PC-9 (cell line): Measurements from ENCODE around the gene KATNIP. TPM values are rescaled to one million over a fixed set of nuclear protein-coding genes. Genes with fewer than 3 reads are reported as not detected.

ENCODE experiments used
- BruUV-seq: library from RNA; stranded (reverse); fragments of 400-500 nt; replicated peaks from 2 replicates; lab custom pipeline; 2021; lab: Mats Ljungman, UMichigan
- CTCF ChIA-PET: fragments of 300-600 bp; sonication (Branson Sonifier 250); formaldehyde crosslinking; loops from one replicate; lab custom pipeline; 2022; ENCODE audit warnings: antibody characterized with exemption; lab: Charles Lee
- POLR2A ChIA-PET: fragments of 300-600 bp; sonication (Branson Sonifier 250); formaldehyde crosslinking; loops from one replicate; lab custom pipeline; 2022; ENCODE audit warnings: antibody characterized with exemption; ENCODE audit not compliant: unreplicated experiment; lab: Charles Lee
- DNase-seq, 2 experiments: peaks; one replicate each; pipeline versions ENCODE4 v3.0.0 to v3.0.0-alpha.2; 2015 to 2022; ENCODE audit warnings: mixed read lengths in 1 of 2
- H2AFZ ChIP-seq: fragments of 200-600 bp; sonication (generic); 2 replicates; pipeline ENCODE4 v1.8.1; 2017; ENCODE audit warnings: antibody characterized with exemption
- H3F3A ChIP-seq: fragments of 200-600 bp; sonication (generic); 2 replicates; pipeline ENCODE4 v1.8.1; 2017; ENCODE audit warnings: antibody characterized with exemption, mild to moderate bottlenecking, low read depth; ENCODE audit not compliant: insufficient read depth
- H3K27ac ChIP-seq: fragments of 200-600 bp; sonication (generic); 2 replicates; pipeline ENCODE4 v1.6.1; 2016; ENCODE audit warnings: mixed run types
- H3K27me3 ChIP-seq: fragments of 200-600 bp; sonication (generic); 2 replicates; pipeline ENCODE4 v1.6.1; 2016; ENCODE audit warnings: low read depth, mixed run types; ENCODE audit not compliant: insufficient read depth
- H3K36me3 ChIP-seq: fragments of 200-600 bp; sonication (generic); 2 replicates; pipeline ENCODE4 v1.6.1; 2016; ENCODE audit warnings: low read depth, mixed run types
- H3K4me1 ChIP-seq: fragments of 200-600 bp; sonication (generic); replicated peaks from 2 replicates; pipeline ENCODE4 v1.6.1; 2016; ENCODE audit warnings: mixed run types; ENCODE audit not compliant: insufficient read depth
- H3K4me2 ChIP-seq: fragments of 200-600 bp; sonication (generic); 2 replicates; pipeline ENCODE4 v1.6.1; 2017; ENCODE audit warnings: mixed run types
- H3K4me3 ChIP-seq: fragments of 200-600 bp; sonication (generic); 2 replicates; pipeline ENCODE4 v1.6.1; 2016; ENCODE audit warnings: mixed run types
- H3K79me2 ChIP-seq: fragments of 200-600 bp; sonication (generic); 2 replicates; pipeline ENCODE4 v1.6.1; 2017; ENCODE audit warnings: low read depth, mixed run types
- H3K9me2 ChIP-seq: fragments of 200-600 bp; sonication (generic); 2 replicates; pipeline ENCODE4 v1.8.1; 2017; ENCODE audit warnings: mild to moderate bottlenecking; ENCODE audit not compliant: insufficient read depth
- H3K9me3 ChIP-seq: fragments of 200-600 bp; sonication (generic); 2 replicates; pipeline ENCODE4 v1.8.1; 2016; ENCODE audit warnings: low read depth; ENCODE audit not compliant: insufficient read depth
- H4K20me1 ChIP-seq: fragments of 200-600 bp; sonication (generic); 2 replicates; pipeline ENCODE4 v1.8.1; 2017; ENCODE audit not compliant: insufficient read depth
- EZH2 ChIP-seq: fragments of 200-600 bp; sonication (generic); IDR thresholded peaks from 2 replicates; pipeline ENCODE4 v1.8.0; 2017; ENCODE audit warnings: antibody characterized with exemption, low read depth
- intact Hi-C: fragments of 100-400 bp; cut with micrococcal nuclease; formaldehyde crosslinking; loops from one replicate; pipeline ENCODE4 v1.10.0; 2022; ENCODE audit not compliant: unreplicated experiment
- total RNA-seq: library from RNA; stranded (reverse); gene quantifications from 2 replicates; pipeline ENCODE4 v1.2.3, GENCODE V29; 2021
- TF ChIP-seq, protein P1 (sequence below): fragments of 200-600 bp; sonication (generic); conservative IDR thresholded peaks from 2 replicates; pipeline ENCODE4 v1.6.1; 2017; ENCODE audit warnings: mixed run types, antibody characterized with exemption, mild to moderate bottlenecking, moderate library complexity

The KATNIP gene
- total RNA-seq, 1 experiment from 2014 or later = 64.8 TPM

DNA sequence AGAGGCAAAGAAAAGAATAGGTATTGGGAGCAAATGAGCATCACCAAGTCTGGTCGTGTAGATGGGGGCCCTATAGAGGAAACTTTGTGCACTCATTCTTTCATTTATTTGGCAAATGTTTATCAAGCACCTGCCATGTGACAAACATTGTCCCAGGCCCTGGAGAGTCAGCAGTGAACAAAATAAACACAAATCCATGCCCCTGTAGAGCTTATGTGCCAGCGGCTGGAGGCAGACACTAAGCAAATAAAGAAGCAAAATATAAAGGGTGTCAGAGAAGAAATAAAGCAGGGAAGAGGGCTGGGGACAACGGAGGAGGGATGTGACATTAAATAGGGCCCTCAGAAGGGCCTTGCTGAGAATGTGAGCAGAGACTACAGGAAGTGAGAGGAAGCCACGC, 45.5 kb downstream of the KATNIP start:
- no TSS peak for BruUV-seq
- TF ChIP-seq, protein P1, sequence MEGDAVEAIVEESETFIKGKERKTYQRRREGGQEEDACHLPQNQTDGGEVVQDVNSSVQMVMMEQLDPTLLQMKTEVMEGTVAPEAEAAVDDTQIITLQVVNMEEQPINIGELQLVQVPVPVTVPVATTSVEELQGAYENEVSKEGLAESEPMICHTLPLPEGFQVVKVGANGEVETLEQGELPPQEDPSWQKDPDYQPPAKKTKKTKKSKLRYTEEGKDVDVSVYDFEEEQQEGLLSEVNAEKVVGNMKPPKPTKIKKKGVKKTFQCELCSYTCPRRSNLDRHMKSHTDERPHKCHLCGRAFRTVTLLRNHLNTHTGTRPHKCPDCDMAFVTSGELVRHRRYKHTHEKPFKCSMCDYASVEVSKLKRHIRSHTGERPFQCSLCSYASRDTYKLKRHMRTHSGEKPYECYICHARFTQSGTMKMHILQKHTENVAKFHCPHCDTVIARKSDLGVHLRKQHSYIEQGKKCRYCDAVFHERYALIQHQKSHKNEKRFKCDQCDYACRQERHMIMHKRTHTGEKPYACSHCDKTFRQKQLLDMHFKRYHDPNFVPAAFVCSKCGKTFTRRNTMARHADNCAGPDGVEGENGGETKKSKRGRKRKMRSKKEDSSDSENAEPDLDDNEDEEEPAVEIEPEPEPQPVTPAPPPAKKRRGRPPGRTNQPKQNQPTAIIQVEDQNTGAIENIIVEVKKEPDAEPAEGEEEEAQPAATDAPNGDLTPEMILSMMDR = no peak
- no peak for TF ChIP-seq EZH2
- Histone ChIP-seq H4K20me1 (peaks cover 15% of the 10 kb centered on the region), H3K27me3 (no peaks in the 10 kb centered on the region), H3K4me3 (no peak overlapping the region), H3K9me3 (no peaks in the 10 kb centered on the region), H3K27ac (no peak overlapping the region), H3K79me2 (no peaks in the 10 kb centered on the region), H3K9me2 (no peaks in the 10 kb centered on the region), H3F3A (no peaks in the 10 kb centered on the region), H3K4me1 (no peaks in the 10 kb centered on the region), H2AFZ (no peak overlapping the region), H3K36me3 (0 out of 2 replicates have a peak, but pooled peaks cover 4% of the 10 kb centered on the region), H3K4me2 (no peak overlapping the region)
- ChIA-PET CTCF (no interaction called here), POLR2A (no interaction called here)
- no peak for DNase-seq
- intact Hi-C loops = no loop called here

DNA sequence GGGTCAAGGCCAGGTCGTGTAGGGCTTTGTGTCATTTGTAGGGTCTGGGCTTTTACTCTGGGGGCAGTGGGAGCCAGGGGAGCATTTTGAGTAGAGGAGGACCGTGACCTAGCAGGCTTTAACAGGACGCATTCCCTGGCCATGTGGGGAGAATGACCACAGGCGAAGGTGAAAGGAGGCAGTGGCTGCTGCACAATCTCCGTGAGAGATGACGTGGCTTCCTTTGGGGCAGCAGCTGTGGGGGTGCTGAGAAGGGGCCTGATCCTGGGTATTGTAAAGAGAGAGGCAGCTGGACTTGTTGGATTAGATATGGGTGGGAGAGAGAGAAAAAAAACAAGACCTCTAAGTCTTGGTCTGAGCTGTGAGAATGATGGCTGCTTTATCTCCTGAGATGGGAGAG, 46.0 kb downstream of the KATNIP start:
- Histone ChIP-seq H3K9me3 (no peaks in the 10 kb centered on the region), H2AFZ (no peak overlapping the region), H3K36me3 (0 out of 2 replicates have a peak, but pooled peaks cover 4% of the 10 kb centered on the region), H3K27me3 (no peaks in the 10 kb centered on the region), H3K4me2 (no peak overlapping the region), H3K9me2 (no peaks in the 10 kb centered on the region), H3K27ac (no peak overlapping the region), H3K4me1 (no peaks in the 10 kb centered on the region), H3K4me3 (no peak overlapping the region), H3F3A (no peaks in the 10 kb centered on the region), H4K20me1 (peaks cover 15% of the 10 kb centered on the region), H3K79me2 (no peaks in the 10 kb centered on the region)
- DNase-seq = no peak
- TF ChIP-seq EZH2 = no peak
- ChIA-PET CTCF (no interaction called here), POLR2A (no interaction called here)
- intact Hi-C loops = no loop called here
- no TSS peak for BruUV-seq

DNA sequence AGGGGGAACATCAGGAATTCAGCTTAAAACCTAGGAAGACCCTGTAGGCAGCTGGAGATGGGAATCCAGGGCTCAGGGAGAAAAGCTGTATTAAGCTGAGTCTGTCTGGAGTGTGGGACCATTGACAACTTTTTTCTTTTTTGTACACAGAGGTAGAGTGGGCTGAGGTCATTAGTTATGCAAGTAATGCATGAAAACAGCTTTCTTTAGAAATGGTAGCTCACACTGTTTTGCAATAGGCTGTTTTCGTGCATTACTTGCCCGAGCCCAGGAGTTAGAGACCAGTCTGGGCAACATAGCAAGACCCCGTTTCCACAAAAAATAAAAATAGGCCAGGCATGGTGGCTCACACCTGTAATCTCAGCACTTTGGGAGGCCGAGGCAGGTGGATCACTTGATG, 46.5 kb downstream of the KATNIP start:
- no peaks in the 10 kb centered on the region for H3K27me3 ChIP-seq
- no peaks in the 10 kb centered on the region for H3K79me2 ChIP-seq
- H3K4me3 ChIP-seq = no peak overlapping the region
- H3K4me1 ChIP-seq = no peaks in the 10 kb centered on the region
- no peak for DNase-seq
- no peaks in the 10 kb centered on the region for H3F3A ChIP-seq
- BruUV-seq = no TSS peak
- H3K9me3 ChIP-seq = no peaks in the 10 kb centered on the region
- no peak overlapping the region for H2AFZ ChIP-seq
- H3K27ac ChIP-seq = no peak overlapping the region
- H4K20me1 ChIP-seq = peaks cover 15% of the 10 kb centered on the region
- no peaks in the 10 kb centered on the region for H3K9me2 ChIP-seq
- H3K36me3 ChIP-seq = 0 out of 2 replicates have a peak, but pooled peaks cover 4% of the 10 kb centered on the region
- CTCF ChIA-PET = no interaction called here
- intact Hi-C loops = no loop called here
- no peak overlapping the region for H3K4me2 ChIP-seq
- TF ChIP-seq, protein P1 = no peak
- POLR2A ChIA-PET = no interaction called here

DNA sequence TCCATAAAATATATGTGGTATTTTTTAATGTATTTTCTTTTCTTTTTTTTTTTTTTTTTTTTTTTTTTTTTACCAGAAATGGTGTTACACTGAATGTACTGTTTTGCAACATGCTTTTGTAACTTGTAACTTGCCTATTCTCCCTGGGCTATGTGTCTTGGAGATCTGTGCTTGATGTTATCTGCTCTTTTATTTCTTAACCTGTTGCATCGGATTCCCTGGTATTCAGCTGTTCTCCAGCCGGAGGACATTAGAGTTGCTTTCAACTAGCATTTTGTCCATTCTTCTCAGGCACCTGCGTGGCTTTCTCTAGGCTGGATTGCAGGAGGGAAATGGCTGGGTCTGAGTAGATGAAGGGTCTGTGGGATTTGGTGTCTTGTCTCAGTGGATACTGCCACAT, 47.4 kb downstream of the KATNIP start:
- POLR2A ChIA-PET = interaction anchor here (0.7 kb wide), 1 partner anchor 48 kb away, joined by 8 read pairs; the partner anchor contains the start of gene GTF3C1
- no peak for DNase-seq
- CTCF ChIA-PET = interaction anchor here (0.6 kb wide), 1 partner anchor 11 kb away, joined by 13 read pairs; no protein-coding TSS in a partner anchor

More for the DNA sequence above, 47.4 kb downstream of the KATNIP start:
- BruUV-seq = no TSS peak
- H3K4me3 ChIP-seq = no peak overlapping the region
- intact Hi-C loops = no loop called here
- no peaks in the 10 kb centered on the region for H3K9me3 ChIP-seq
- TF ChIP-seq, protein P1 = no peak
- TF ChIP-seq EZH2 = no peak
- H3K27ac ChIP-seq = no peak overlapping the region
- H3K36me3 ChIP-seq = no peaks in the 10 kb centered on the region
- H3K79me2 ChIP-seq = no peaks in the 10 kb centered on the region
- no peaks in the 10 kb centered on the region for H3K4me1 ChIP-seq
- H3F3A ChIP-seq = no peaks in the 10 kb centered on the region
- H3K27me3 ChIP-seq = no peaks in the 10 kb centered on the region
- H3K4me2 ChIP-seq = no peak overlapping the region
- H3K9me2 ChIP-seq = no peaks in the 10 kb centered on the region
- peaks cover 18% of the 10 kb centered on the region for H4K20me1 ChIP-seq
- no peak overlapping the region for H2AFZ ChIP-seq
